Upper lobe of left lung (tissue), 4 donors: Measurements from ENCODE around the gene HIC2.
"Not testable (repeated sequence)": the region's sequence is repeated elsewhere in the genome, so short reads cannot be mapped to it uniquely, and the experiment has no call there.

Source experiments
- EP300 ChIP-seq, 4 donors: sonication (generic); formaldehyde crosslinking; IDR thresholded peaks; one replicate each; pipeline ENCODE4 v1.5.1; 2017; ENCODE audit warnings: antibody characterized with exemption in 4 of 4, control low read depth in 2 of 4
- POLR2A ChIP-seq, 4 donors: fragments of 450-650 bp; IDR thresholded peaks; one replicate each; pipeline ENCODE4 v1.5.1; 2016 to 2017; ENCODE audit warnings: antibody characterized with exemption in 4 of 4, mild to moderate bottlenecking in 2 of 4
- POLR2AphosphoS5 ChIP-seq, 2 donors: sonication (generic); formaldehyde crosslinking; IDR thresholded peaks; one replicate each; pipeline ENCODE4 v1.5.1; 2017; ENCODE audit warnings: antibody characterized with exemption in 2 of 2
- TF ChIP-seq, protein P1 (sequence below), 6 experiments: fragments of 450-650 bp in 4 of 6; fragments of 200-600 bp in 2 of 6; sonication (generic) in 2 of 6; IDR thresholded peaks; one replicate each; pipeline ENCODE4 v1.5.1; 2016 to 2019; ENCODE audit warnings: antibody characterized with exemption in 6 of 6

DNA sequence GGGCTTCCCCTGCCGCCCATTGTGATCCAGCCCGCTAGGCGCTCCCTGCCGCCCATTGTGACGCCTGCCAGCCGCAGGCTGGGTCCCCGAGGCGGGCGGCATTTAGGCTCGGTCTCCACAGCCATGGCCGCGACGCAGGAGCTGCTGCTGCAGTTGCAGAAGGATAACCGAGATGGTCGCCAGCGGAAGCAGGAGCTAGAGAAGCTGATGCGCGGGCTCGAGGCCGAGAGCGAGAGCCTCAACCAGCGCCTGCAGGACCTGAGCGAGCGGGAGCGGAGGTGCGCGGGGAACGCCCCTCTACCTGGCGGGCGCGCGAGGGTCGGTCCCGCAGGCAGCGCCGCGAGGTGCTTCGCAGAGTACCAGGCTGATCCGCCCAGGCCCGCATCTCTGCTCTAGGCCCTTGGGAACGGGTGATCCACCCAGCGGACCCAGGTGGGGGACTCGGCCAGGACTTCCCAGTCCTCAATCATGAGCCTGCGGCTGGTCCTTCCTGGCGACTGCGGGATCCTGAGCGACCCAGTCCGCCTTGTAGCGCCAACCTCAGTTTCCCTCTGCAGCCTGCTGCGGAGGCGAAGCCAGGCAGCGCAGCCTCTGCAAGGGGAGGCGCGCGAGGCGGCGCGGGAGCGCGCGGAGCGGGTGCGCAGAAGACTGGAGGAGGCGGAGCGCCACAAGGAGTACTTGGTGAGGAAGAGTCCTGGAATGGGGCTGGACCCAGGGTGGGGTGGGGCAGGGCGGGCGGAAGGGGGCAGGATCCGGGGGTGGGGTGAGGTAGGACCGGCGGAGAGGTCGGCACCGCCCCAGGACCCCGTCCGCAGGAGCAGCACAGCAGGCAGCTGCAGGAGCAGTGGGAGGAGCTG is 50.4 kb downstream of the HIC2 start, which contains the start of gene TMEM191C:
- TF ChIP-seq, protein P1, sequence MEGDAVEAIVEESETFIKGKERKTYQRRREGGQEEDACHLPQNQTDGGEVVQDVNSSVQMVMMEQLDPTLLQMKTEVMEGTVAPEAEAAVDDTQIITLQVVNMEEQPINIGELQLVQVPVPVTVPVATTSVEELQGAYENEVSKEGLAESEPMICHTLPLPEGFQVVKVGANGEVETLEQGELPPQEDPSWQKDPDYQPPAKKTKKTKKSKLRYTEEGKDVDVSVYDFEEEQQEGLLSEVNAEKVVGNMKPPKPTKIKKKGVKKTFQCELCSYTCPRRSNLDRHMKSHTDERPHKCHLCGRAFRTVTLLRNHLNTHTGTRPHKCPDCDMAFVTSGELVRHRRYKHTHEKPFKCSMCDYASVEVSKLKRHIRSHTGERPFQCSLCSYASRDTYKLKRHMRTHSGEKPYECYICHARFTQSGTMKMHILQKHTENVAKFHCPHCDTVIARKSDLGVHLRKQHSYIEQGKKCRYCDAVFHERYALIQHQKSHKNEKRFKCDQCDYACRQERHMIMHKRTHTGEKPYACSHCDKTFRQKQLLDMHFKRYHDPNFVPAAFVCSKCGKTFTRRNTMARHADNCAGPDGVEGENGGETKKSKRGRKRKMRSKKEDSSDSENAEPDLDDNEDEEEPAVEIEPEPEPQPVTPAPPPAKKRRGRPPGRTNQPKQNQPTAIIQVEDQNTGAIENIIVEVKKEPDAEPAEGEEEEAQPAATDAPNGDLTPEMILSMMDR (IDR thresholded peaks at IDR 0.05): not testable (repeated sequence)
- not testable (repeated sequence) for TF ChIP-seq EP300, POLR2AphosphoS5, POLR2A (IDR thresholded peaks at IDR 0.05)
